Gastrocnemius medialis (tissue), 4 donors: Measurements from ENCODE around the gene MEF2C. TPM values are rescaled to one million over a fixed set of nuclear protein-coding genes. Genes with fewer than 3 reads are reported as not detected.

Experiments
- ATAC-seq, 2 donors: fragments of 150-250 bp; one replicate each; pipeline ENCODE4 v1.9.1; 2016
- DNase-seq, 2 donors: peaks; one replicate each; pipeline ENCODE4 v3.0.0-alpha.2; 2019
- H3K27ac ChIP-seq, 4 donors: fragments of 200-600 bp; sonication (generic); 1 replicate in 1 of 4; 2 replicates in 3 of 4; pipeline ENCODE4 v1.5.1; 2016 to 2018; ENCODE audit warnings: mild to moderate bottlenecking in 2 of 4, moderate library complexity in 1 of 4
- H3K27me3 ChIP-seq, 3 donors: fragments of 200-600 bp; sonication (generic) in 2 of 3; 1 replicate in 1 of 3; 2 replicates in 2 of 3; pipeline versions ENCODE4 v1.5.1 to v1.6.0; 2016 to 2019; ENCODE audit warnings: mild to moderate bottlenecking in 1 of 3, moderate library complexity in 1 of 3
- H3K36me3 ChIP-seq, 2 donors: fragments of 200-600 bp; sonication (generic) in 1 of 2; one replicate each; pipeline ENCODE4 v1.5.1; 2017 to 2018
- H3K4me1 ChIP-seq, 2 donors: fragments of 200-600 bp; sonication (generic) in 1 of 2; one replicate each; pipeline ENCODE4 v1.5.1; 2016 to 2017; ENCODE audit warnings: mild to moderate bottlenecking in 2 of 2
- H3K4me3 ChIP-seq, 4 donors: fragments of 200-600 bp; sonication (generic) in 3 of 4; 1 replicate in 1 of 4; 2 replicates in 3 of 4; pipeline ENCODE4 v1.5.1; 2016 to 2019; ENCODE audit warnings: mild to moderate bottlenecking in 2 of 4
- H3K9me3 ChIP-seq, 3 donors: fragments of 200-600 bp; sonication (generic) in 2 of 3; 1 replicate in 1 of 3; 2 replicates in 2 of 3; pipeline ENCODE4 v1.5.1; 2016 to 2019
- POLR2A ChIP-seq, 2 donors: fragments of 450-650 bp; IDR thresholded peaks; one replicate each; pipeline ENCODE4 v1.6.1; 2017; ENCODE audit warnings: antibody characterized with exemption in 2 of 2, mild to moderate bottlenecking in 2 of 2, moderate library complexity in 2 of 2
- in situ Hi-C, 4 donors: fragments of 200-750 bp; cut with MboI; loops; one replicate each; pipeline versions ENCODE4 v1.15.0 to v1.8.0; 2017; ENCODE audit warnings: low sequenced_read_pairs in 4 of 4
- intact Hi-C: fragments of 100-400 bp; cut with DNase I; formaldehyde crosslinking; loops from one replicate; pipeline ENCODE4 v1.15.1; 2023; ENCODE audit warnings: low total_unique reads
- total RNA-seq, 4 donors: library from RNA; depleted of rRNA; stranded (reverse); fragments of >200 nt; gene quantifications; one replicate each; pipeline versions ENCODE4 v1.1.0 to v1.2.3, GENCODE V29; 2016
- TF ChIP-seq, protein P1 (sequence below), 5 experiments: fragments of 450-650 bp in 3 of 5; fragments of 200-600 bp in 2 of 5; sonication (generic) in 2 of 5; IDR thresholded peaks in 4 of 5; conservative IDR thresholded peaks in 1 of 5; 1 replicate in 4 of 5; 2 replicates in 1 of 5; pipeline ENCODE4 v1.5.1; 2016 to 2019; ENCODE audit warnings: antibody characterized with exemption in 5 of 5, mild to moderate bottlenecking in 3 of 5, moderate library complexity in 3 of 5

Gene MEF2C
- total RNA-seq, 4 donors from 2014 or later = 63.8 to 192 (median 128) TPM

DNA sequence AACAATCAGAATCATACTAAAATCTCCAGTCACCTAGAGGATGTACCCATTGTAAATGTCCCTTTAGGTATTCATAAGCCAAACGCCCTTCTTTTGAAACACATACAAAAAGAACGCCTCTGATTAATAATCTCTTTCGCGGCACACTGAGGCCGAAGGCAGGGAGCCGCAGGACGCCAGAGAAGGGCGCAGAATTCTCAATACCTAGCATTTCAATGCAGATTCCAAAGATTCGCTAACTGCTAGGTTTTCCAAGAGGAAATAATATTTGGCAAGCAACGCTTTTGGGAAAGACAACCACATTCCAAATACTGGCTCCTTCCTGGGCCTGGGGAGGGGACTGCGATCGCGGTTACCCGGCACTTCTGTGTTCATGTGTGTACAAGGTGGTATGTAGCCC lies 203.3 kb downstream of the MEF2C start:
- intact Hi-C loops (loop anchor here (2.0 to 5.0 kb wide), 2 partner anchors 537 to 899 kb away; no protein-coding TSS in a partner anchor), in situ Hi-C loops (loop anchor here (10.0 to 25.0 kb wide), 5 partner anchors 535 to 1267 kb away; partner anchors contain the start of gene CCNH (in 1 of the 4))
- Histone ChIP-seq H3K36me3 (no peaks in the 10 kb centered on the region), H3K27ac (no peak overlapping the region), H3K27me3 (peaks cover 97 to 99% (median 97%) of the 10 kb centered on the region in 3 donors), H3K4me1 (peaks cover 16% of the 10 kb centered on the region in 2 donors), H3K4me3 (peak overlapping the region in 1 of 4 donors; percentile 60), H3K9me3 (no peaks in the 10 kb centered on the region)
- TF ChIP-seq POLR2A (IDR thresholded peaks at IDR 0.05) = no peak
- TF ChIP-seq, protein P1, sequence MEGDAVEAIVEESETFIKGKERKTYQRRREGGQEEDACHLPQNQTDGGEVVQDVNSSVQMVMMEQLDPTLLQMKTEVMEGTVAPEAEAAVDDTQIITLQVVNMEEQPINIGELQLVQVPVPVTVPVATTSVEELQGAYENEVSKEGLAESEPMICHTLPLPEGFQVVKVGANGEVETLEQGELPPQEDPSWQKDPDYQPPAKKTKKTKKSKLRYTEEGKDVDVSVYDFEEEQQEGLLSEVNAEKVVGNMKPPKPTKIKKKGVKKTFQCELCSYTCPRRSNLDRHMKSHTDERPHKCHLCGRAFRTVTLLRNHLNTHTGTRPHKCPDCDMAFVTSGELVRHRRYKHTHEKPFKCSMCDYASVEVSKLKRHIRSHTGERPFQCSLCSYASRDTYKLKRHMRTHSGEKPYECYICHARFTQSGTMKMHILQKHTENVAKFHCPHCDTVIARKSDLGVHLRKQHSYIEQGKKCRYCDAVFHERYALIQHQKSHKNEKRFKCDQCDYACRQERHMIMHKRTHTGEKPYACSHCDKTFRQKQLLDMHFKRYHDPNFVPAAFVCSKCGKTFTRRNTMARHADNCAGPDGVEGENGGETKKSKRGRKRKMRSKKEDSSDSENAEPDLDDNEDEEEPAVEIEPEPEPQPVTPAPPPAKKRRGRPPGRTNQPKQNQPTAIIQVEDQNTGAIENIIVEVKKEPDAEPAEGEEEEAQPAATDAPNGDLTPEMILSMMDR (IDR thresholded peaks at IDR 0.05 in 4 of 5, conservative IDR thresholded peaks at IDR 0.05 in 1 of 5) = no peak
- DNase-seq = no peak
- no peak for ATAC-seq

DNA sequence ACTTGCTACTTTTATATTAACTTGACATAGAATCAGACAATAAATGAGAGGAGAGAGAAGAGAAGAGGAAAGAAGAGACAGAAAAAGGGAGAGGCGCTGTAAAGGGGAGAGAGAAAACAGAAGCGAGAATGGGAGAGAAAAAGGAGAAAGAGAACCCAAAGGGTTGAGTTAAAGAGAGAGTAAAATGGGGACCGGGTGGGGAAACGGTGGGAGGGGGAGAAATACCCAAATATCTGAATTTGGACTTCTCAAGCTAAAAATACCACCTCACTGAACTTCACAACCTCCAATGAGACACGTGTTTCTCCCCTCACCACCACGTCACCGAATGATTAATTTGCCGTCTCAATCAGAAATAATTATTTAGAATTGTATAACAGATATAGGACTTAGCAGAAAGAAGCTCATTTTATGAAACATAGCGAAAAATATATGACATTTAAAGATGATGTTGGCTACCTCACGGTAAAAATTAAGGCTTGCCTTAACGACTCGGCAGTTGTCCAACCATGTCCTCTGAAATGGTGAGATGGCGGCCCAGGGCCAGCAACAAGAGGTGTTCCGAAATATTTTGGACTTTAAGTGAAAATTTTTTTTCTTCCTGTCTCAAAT lies 204.1 kb downstream of the MEF2C start:
- Histone ChIP-seq H3K36me3 (no peaks in the 10 kb centered on the region), H3K4me3 (no peak overlapping the region), H3K27ac (no peak overlapping the region), H3K27me3 (peaks cover 97 to 99% (median 97%) of the 10 kb centered on the region in 3 donors), H3K4me1 (peaks cover 18 to 22% of the 10 kb centered on the region in 2 donors), H3K9me3 (no peaks in the 10 kb centered on the region)
- no peak for TF ChIP-seq POLR2A (IDR thresholded peaks at IDR 0.05)
- TF ChIP-seq, protein P1 (IDR thresholded peaks at IDR 0.05 in 4 of 5, conservative IDR thresholded peaks at IDR 0.05 in 1 of 5) = no peak
- no peak for ATAC-seq
- in situ Hi-C loops = loop anchor here in 3 of 4 donors (10.0 to 25.0 kb wide), 3 partner anchors 534 to 1267 kb away; partner anchors contain the start of gene CCNH (in 1 of the 3)
- intact Hi-C loops = no loop called here
- no peak for DNase-seq

DNA sequence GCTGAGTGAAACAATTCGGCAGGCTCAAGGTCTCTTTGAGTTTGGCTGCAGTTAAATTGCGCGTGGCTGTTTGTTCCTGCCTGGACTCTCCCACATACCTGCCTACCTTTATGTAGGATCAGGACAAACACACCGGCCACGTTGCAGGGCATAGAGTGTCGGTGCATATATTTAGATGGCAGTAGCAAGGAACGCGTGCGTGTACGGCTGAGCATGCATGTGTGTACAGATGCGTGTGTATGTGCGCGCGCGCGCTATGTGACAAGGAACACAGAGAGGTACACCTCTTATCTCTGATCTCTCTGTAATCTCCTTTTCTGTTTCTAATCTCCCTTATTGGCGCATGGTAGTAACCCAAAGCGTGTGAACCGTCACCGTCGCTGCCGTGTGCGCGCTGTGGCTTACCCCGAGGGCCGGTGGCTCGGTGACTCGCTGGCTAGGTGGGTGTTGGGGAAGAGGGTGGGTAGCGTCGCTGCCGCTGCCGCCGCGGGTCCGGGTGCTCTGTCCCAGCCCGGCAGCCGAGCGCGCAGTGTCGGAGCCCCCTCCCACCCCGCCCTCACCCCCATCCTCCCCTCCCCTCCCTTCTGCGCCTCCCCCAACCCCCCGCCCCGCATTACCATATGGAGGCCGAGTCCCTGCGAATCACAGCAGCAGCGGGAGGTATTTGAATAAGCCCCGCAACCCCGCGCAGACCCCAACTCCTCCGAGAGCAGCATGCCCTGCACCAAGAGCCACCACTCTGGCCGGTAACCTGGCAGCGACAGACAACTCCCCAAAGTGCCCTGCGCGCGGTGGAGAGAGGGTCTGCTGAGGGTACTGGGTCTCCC lies 204.8 kb downstream of the MEF2C start:
- peaks cover 18 to 19% of the 10 kb centered on the region in 2 donors for H3K4me1 ChIP-seq
- H3K27me3 ChIP-seq = peaks cover 97 to 99% (median 97%) of the 10 kb centered on the region in 3 donors
- no peak for TF ChIP-seq POLR2A (IDR thresholded peaks at IDR 0.05)
- TF ChIP-seq, protein P1 (IDR thresholded peaks at IDR 0.05 in 4 of 5, conservative IDR thresholded peaks at IDR 0.05 in 1 of 5) = no peak
- no peak for DNase-seq
- H3K9me3 ChIP-seq = no peaks in the 10 kb centered on the region
- intact Hi-C loops (no loop called here), in situ Hi-C loops (loop anchor here in 3 of 4 donors (10.0 to 25.0 kb wide), 3 partner anchors 533 to 1266 kb away; partner anchors contain the start of gene CCNH (in 1 of the 3))
- ATAC-seq = no peak
- no peak overlapping the region for H3K27ac ChIP-seq
- H3K4me3 ChIP-seq = peak overlapping the region in 1 of 4 donors; percentile 7
- H3K36me3 ChIP-seq = no peaks in the 10 kb centered on the region

DNA sequence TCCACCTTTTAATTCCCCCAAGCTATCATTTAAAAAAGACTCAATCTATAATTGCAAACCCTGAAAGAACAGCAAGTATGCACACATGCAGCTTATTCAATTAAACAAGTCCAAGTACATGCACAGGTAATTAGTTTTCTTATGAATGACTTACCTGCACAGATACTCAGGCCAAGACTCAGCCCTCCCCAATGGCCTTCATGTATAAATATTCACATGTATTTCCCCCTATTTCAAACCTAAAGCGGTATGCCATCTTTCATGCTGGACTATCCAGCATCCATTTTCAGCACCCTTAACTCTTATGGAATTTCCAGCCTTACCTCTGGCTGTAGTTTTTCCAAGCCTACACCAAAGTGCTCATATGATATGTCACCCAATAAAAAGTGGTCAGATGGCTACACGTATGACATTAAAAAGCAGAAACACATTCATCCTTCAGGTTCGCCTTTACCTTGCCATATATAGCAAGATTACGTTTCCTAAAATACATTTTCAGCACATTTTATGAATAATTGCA lies 205.5 kb downstream of the MEF2C start:
- H3K36me3 ChIP-seq = no peaks in the 10 kb centered on the region
- intact Hi-C loops = no loop called here
- peaks cover 18 to 19% of the 10 kb centered on the region in 2 donors for H3K4me1 ChIP-seq
- no peaks in the 10 kb centered on the region for H3K9me3 ChIP-seq
- no peak overlapping the region for H3K27ac ChIP-seq
- ATAC-seq (no peak), DNase-seq (no peak)
- H3K4me3 ChIP-seq = peak overlapping the region in 1 of 4 donors; percentile 7
- no peak for TF ChIP-seq POLR2A (IDR thresholded peaks at IDR 0.05)
- TF ChIP-seq, protein P1 (IDR thresholded peaks at IDR 0.05 in 4 of 5, conservative IDR thresholded peaks at IDR 0.05 in 1 of 5) = no peak
- H3K27me3 ChIP-seq = peaks cover 97 to 99% (median 97%) of the 10 kb centered on the region in 3 donors
- in situ Hi-C loops = loop anchor here in 3 of 4 donors (10.0 to 25.0 kb wide), 3 partner anchors 533 to 1265 kb away; partner anchors contain the start of gene CCNH (in 1 of the 3)
